Naive B cell (primary cell): ENCODE measurements around the gene ANXA2. TPM values are rescaled to one million over a fixed set of nuclear protein-coding genes. Genes with fewer than 3 reads are reported as not detected.
A peak's percentile ranks its signal among the peaks of the same experiment; 100 is the strongest.

ENCODE experiments used
- ATAC-seq, 2 donors: fragments of 150-1000 bp; cut with Tn5 transposase; 2 replicates each; pipeline ENCODE4 v1.10.0; 2021; ENCODE audit warnings: low read depth in 2 of 2, mild to moderate bottlenecking in 2 of 2, moderate library complexity in 2 of 2
- DNase-seq: peaks from one replicate; pipeline ENCODE4 v3.0.0; 2022
- H3K27ac Mint-ChIP-seq, 6 donors: one replicate each; pipeline ENCODE4 v1.8.0; 2020 to 2022; ENCODE audit warnings: mild to moderate bottlenecking in 6 of 6, mixed read lengths in 6 of 6, moderate library complexity in 5 of 6, inconsistent platforms in 2 of 6
- H3K27me3 Mint-ChIP-seq, 3 donors: one replicate each; pipeline ENCODE4 v1.8.0; 2021 to 2022; ENCODE audit warnings: mixed read lengths in 3 of 3, mild to moderate bottlenecking in 1 of 3
- H3K36me3 Mint-ChIP-seq, 2 donors: one replicate each; pipeline ENCODE4 v1.8.0; 2020 to 2022; ENCODE audit warnings: mixed read lengths in 2 of 2, inconsistent platforms in 1 of 2, mild to moderate bottlenecking in 1 of 2
- H3K4me1 Mint-ChIP-seq, 3 donors: one replicate each; pipeline ENCODE4 v1.8.0; 2020 to 2022; ENCODE audit warnings: mixed read lengths in 3 of 3, inconsistent platforms in 1 of 3, mild to moderate bottlenecking in 1 of 3, moderate library complexity in 1 of 3
- H3K4me3 Mint-ChIP-seq, 8 donors: one replicate each; pipeline ENCODE4 v1.8.0; 2020 to 2022; ENCODE audit warnings: mild to moderate bottlenecking in 8 of 8, mixed read lengths in 8 of 8, moderate library complexity in 8 of 8, inconsistent platforms in 2 of 8
- H3K9me3 Mint-ChIP-seq, 7 donors: one replicate each; pipeline ENCODE4 v1.8.0; 2020 to 2022; ENCODE audit warnings: mixed read lengths in 7 of 7, mild to moderate bottlenecking in 5 of 7, inconsistent platforms in 2 of 7, moderate library complexity in 1 of 7
- polyA plus RNA-seq, 6 donors: library from polyadenylated mRNA; unstranded; fragments of 300-500 nt; fragmentation: Illumina TruSeq; gene quantifications; one replicate each; pipeline ENCODE4 v1.2.3, GENCODE V29; 2021; ENCODE audit warnings: low read depth in 6 of 6

The ANXA2 gene
- polyA plus RNA-seq, 6 donors from 2014 or later: 111 to 188 (median 148) TPM

DNA sequence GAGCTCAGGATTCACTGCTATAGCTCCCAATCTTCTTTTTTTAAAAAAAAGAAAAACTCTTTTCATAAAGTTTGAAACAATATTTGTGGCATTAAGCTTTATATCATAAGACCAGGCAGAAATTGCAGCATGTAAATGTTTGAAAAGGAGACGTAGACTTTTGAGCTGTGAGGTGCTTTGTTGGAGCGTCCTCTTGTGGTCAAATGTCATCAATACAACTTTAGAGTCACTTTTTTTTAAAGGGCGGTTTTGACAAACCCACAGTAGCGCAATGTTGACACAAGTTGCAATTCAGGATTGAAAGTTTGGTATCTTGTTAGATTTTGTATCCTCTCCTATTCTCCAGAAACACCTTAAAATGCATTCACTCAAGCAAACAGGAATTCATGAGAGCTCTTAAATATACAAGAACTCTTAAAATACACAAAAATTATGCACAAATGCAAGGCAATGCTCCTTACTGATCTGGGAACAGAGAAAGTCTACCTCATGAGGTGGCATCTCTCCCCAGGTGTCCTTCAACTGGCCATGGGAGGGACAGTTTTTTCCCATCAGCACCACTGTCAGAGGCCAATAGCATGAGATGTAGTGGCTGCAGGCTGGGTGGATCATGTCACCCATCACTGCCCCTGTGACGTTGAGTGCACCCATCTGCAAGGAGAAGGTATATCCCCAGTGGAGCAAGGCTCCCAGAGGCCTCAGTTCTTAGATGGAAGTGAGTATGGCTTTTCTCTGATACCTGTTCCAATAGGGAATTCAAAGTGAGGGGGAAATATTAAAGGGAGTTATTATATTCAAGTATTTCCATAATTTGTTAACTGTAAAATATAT lies 70.7 kb downstream of the ANXA2 start:
- Mint-ChIP-seq H3K27me3 (peaks cover 36 to 72% (median 48%) of the 10 kb centered on the region in 3 donors), H3K36me3 (no peaks in the 10 kb centered on the region), H3K27ac (no peak overlapping the region), H3K4me3 (no peak overlapping the region), H3K9me3 (no peaks in the 10 kb centered on the region), H3K4me1 (peaks cover 0 to 5% (median 4%) of the 10 kb centered on the region in 3 donors)
- DNase-seq (peak; percentile 15), ATAC-seq (no peak)

DNA sequence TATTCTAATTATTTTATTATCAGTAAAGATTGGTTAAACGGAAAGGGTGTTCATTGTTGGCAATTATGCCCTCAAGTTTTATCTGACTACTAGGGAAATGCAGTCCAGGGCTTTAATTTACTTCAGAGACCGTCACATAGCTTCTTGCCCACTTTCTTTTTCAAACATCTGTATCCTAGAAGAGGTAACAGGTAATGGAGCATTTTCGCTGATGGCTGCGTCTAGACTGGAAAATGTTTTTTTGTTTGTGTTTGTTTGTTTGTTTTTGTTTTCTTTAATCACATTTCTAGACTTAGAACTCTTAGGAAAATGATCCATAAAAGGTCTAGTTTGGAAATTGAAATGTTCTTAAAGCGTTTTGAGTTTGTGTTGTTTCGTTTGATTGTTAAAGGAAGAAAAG lies 71.4 kb downstream of the ANXA2 start:
- DNase-seq: no peak
- Mint-ChIP-seq H3K27ac (no peak overlapping the region), H3K4me3 (no peak overlapping the region), H3K36me3 (no peaks in the 10 kb centered on the region), H3K27me3 (peaks cover 33 to 66% (median 44%) of the 10 kb centered on the region in 3 donors), H3K4me1 (peaks cover 0 to 5% (median 4%) of the 10 kb centered on the region in 3 donors), H3K9me3 (no peaks in the 10 kb centered on the region)
- ATAC-seq: no peak

DNA sequence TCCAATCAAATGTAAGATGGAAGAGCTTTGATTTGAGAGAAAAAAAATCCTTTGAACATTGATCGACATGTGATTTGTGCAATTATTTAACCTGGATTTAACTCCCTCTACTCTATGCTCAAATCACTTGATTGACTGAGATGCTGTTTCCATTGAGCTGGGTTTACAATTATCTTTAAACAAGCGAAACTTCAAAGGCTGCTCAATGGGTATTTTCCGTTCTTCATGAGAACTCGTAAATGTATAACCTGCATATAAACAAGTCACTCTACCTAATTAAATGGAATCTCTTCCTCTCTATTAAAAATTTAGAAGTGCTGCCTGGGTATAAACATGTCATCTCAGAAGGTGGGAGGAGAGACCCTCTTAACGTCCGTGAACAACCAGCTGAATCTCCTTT lies 71.9 kb downstream of the ANXA2 start:
- Mint-ChIP-seq H3K4me3 (no peak overlapping the region), H3K27ac (no peak overlapping the region), H3K4me1 (peaks cover 0 to 5% (median 4%) of the 10 kb centered on the region in 3 donors), H3K9me3 (no peaks in the 10 kb centered on the region), H3K27me3 (peaks cover 31 to 63% (median 44%) of the 10 kb centered on the region in 3 donors), H3K36me3 (no peaks in the 10 kb centered on the region)
- DNase-seq (no peak), ATAC-seq (no peak)

DNA sequence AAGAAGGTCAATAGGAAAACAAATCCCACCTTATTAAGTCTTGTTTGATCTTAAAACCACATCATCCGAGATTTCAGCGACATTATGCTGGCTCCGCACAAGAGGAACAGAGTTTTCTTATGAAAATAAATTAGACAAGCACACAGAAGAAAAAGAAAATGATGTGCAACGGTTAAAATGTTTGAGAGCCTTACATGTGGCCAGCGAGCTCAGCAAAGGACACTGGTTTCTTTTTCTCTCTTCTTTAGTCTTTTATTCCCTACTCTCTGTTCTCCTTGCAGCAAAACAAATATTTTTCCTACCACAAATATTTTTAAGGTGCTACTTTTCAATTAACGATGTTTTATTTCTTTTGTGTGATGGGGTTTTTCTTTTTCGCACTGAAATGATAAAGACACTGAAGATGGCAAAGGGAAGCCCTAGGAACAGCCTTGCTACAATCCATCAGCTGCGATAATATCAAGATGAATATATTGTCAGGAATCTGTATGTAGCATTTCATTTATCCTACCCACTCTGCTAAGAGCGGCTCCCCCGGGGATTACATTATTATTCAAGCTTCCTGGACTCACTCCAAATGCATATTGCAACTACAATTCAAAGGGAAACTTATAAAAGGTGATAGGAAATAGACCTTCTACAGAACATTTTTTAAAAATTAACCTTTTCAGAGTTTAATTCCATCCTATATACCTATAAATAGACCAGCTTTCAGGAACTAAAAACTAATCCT lies 72.9 kb downstream of the ANXA2 start:
- H3K27me3 Mint-ChIP-seq: peaks cover 22 to 60% (median 40%) of the 10 kb centered on the region in 3 donors
- no peaks in the 10 kb centered on the region for H3K9me3 Mint-ChIP-seq
- peaks cover 0 to 5% (median 4%) of the 10 kb centered on the region in 3 donors for H3K4me1 Mint-ChIP-seq
- H3K27ac Mint-ChIP-seq: no peak overlapping the region
- no peaks in the 10 kb centered on the region for H3K36me3 Mint-ChIP-seq
- ATAC-seq (no peak), DNase-seq (no peak)
- H3K4me3 Mint-ChIP-seq: no peak overlapping the region

DNA sequence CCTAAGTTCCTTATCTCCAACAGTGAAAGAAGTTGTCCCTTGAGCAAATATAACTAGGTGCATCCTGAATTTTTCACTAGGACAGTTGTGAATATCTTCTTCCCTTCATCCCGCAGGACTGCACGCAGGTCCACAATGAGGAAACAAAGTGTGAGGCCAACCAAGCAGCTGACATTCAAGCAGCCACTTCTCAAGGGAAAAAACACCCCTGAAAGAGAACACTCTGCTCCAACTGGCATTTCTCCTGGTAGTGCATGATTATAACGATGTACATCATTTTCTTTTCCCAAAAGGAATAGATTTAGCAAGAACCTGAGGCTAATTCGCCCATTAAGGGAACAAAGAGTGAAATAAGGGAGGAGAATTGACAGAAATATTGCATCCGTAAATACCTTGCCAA lies 74.5 kb downstream of the ANXA2 start:
- no peak overlapping the region for H3K27ac Mint-ChIP-seq
- H3K9me3 Mint-ChIP-seq: no peaks in the 10 kb centered on the region
- peaks cover 14 to 49% (median 29%) of the 10 kb centered on the region in 3 donors for H3K27me3 Mint-ChIP-seq
- H3K36me3 Mint-ChIP-seq: no peaks in the 10 kb centered on the region
- DNase-seq (no peak), ATAC-seq (no peak)
- no peak overlapping the region for H3K4me3 Mint-ChIP-seq
- peaks cover 0 to 5% (median 4%) of the 10 kb centered on the region in 3 donors for H3K4me1 Mint-ChIP-seq

DNA sequence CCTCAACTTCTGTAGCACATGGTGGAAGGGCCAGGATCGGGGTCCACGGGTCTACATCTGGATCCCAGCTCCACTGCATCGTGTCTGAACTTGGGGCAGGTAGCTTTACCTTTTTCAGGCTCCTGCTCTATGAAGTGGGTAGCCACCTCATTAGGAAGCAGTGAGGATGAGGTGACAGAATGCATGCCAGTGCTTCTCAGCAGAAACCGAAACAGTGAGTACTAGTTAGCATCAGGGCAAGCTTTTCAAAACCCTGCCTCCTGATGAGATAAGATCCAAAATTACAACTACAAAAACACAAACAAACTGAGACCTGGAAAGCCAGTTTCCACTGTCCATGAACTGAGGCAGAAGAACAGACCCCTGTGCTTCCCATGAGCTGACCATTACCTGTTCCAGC lies 77.4 kb downstream of the ANXA2 start:
- no peak overlapping the region for H3K4me3 Mint-ChIP-seq

DNA sequence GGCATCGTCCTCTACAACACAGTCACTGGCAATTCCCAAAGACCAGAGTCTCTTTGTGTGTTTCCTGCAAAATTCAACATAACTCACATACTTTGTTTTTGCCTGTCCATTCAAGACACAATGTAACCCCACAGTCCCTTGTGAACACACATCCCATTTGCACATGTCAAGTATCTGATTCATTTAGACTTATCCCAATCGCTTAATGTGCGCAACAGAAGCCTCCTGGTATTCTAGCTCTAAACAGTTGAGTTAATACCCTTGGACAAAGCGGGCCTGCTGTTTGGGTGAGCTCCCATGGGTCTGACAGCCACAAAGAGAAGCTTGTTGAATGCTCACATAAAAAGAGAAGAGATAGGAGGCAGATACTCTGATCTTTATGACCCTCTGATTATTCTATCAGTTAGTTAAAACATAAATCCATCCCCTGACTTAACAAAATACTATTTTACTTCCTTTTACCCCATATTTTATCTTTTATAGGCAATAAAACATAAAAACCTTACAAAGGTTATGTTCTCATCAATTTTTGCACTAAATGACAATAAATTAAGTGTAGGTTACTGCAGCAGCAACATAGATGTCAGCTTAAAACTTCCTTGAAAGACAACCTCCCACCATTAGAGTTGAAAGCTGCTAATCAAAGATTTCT lies 79.4 kb downstream of the ANXA2 start:
- no peak overlapping the region for H3K27ac Mint-ChIP-seq
- H3K4me3 Mint-ChIP-seq: no peak overlapping the region
- no peaks in the 10 kb centered on the region for H3K4me1 Mint-ChIP-seq
- H3K36me3 Mint-ChIP-seq: peaks cover 0 to 3% of the 10 kb centered on the region in 2 donors
- H3K27me3 Mint-ChIP-seq: peaks cover 0 to 20% (median 7%) of the 10 kb centered on the region in 3 donors
- DNase-seq: no peak
- no peak for ATAC-seq
- H3K9me3 Mint-ChIP-seq: peaks cover 2 to 20% (median 15%) of the 10 kb centered on the region in 7 donors

More for the DNA sequence above, 77.4 kb downstream of the ANXA2 start:
- H3K27ac Mint-ChIP-seq: no peak overlapping the region
- no peak for DNase-seq
- H3K4me1 Mint-ChIP-seq: no peaks in the 10 kb centered on the region
- peaks cover 2 to 14% (median 11%) of the 10 kb centered on the region in 7 donors for H3K9me3 Mint-ChIP-seq
- H3K36me3 Mint-ChIP-seq: no peaks in the 10 kb centered on the region
- no peak for ATAC-seq
- peaks cover 0 to 36% (median 23%) of the 10 kb centered on the region in 3 donors for H3K27me3 Mint-ChIP-seq

DNA sequence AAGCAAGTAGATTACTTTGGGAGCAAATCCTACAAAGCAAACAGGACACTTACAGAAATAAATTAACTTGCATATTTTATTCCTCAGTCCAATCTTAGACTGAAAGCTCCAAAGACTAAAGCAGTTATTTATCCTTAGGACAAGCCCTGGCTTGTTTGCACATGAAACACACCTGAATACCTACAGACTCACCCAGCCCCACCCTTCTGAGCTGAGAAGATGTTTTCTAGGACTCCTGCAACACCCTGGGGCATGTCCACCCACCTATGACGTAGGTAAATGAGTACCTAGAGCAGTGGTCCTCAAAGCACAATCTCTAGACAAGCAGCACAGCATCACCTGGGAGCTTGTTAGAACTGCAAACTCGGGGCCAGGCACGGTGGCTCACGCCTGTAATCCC lies 80.8 kb downstream of the ANXA2 start:
- no peaks in the 10 kb centered on the region for H3K4me1 Mint-ChIP-seq
- H3K27me3 Mint-ChIP-seq: peaks cover 0 to 8% (median 3%) of the 10 kb centered on the region in 3 donors
- no peak overlapping the region for H3K27ac Mint-ChIP-seq
- ATAC-seq (no peak), DNase-seq (no peak)
- peaks cover 2 to 20% (median 15%) of the 10 kb centered on the region in 7 donors for H3K9me3 Mint-ChIP-seq
- H3K4me3 Mint-ChIP-seq: no peak overlapping the region
- H3K36me3 Mint-ChIP-seq: peaks cover 0 to 3% of the 10 kb centered on the region in 2 donors

DNA sequence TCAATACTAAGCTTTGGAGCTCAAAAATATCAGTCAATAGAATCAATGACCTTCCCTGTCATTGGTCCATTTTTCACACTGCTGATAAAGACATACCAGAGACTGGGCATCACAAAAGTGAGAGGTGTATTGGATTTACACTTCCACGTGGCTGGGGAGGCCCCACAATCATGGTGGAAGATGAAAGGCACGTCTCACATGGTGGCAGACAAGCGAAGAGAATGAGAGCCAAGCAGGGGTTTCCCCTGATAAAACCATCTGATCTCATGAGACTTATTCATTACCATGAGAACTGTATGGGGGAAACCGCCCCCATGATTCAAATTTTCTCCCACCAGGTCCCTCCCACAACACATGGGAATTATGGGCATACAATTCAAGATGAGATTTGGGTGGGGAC lies 81.9 kb downstream of the ANXA2 start:
- Mint-ChIP-seq H3K27me3 (peaks cover 0 to 7% (median 3%) of the 10 kb centered on the region in 3 donors), H3K27ac (no peak overlapping the region), H3K4me3 (no peak overlapping the region), H3K9me3 (peaks cover 2 to 20% (median 15%) of the 10 kb centered on the region in 7 donors), H3K36me3 (peaks cover 0 to 3% of the 10 kb centered on the region in 2 donors), H3K4me1 (no peaks in the 10 kb centered on the region)
- ATAC-seq (no peak), DNase-seq (no peak)

DNA sequence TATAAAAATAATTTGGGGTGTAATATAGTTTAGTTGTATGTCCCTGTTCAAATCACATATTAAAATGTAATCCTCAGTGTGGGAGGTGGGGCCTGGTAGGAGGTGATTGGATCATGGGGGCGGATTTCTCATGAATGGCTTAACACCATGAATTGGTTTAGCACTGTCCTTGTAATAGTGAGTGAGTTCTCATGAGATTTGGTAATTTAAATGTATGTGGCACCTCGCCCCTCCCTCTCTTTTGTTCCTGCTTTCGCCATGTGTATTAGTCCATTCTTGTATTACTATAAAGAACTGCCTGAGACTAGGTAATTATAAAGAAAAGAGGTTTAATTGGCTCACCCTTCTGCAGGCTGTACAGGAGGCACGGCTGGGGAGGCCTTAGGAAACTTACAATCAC lies 83.9 kb downstream of the ANXA2 start:
- Mint-ChIP-seq H3K4me1 (no peaks in the 10 kb centered on the region), H3K27ac (no peak overlapping the region), H3K36me3 (peaks cover 0 to 3% of the 10 kb centered on the region in 2 donors), H3K4me3 (no peak overlapping the region), H3K9me3 (peaks cover 2 to 20% (median 15%) of the 10 kb centered on the region in 7 donors), H3K27me3 (peaks cover 4 to 11% (median 5%) of the 10 kb centered on the region in 3 donors)
- no peak for ATAC-seq
- no peak for DNase-seq

DNA sequence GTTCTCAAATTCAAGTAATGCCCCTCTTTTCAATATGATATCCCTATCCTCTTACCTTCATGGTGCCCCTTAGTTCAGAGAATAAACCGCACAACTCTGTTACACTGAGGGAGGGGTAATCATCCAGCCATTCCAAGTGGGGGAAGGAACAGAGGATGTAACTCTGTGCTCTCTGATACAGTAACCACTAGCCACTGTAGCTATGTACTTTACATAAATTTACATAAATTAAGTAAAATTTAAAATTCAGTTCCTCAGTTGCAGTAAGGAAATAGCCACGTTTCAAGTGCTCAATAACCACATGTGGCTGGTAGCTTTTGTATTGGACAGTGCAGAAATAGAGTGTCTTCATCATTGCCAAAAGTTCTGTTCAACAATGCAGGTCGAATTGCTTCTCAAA lies 90.8 kb downstream of the ANXA2 start:
- no peak overlapping the region for H3K4me3 Mint-ChIP-seq
- H3K27ac Mint-ChIP-seq: no peak overlapping the region
- DNase-seq (no peak), ATAC-seq (no peak)
- H3K4me1 Mint-ChIP-seq: no peaks in the 10 kb centered on the region
- peaks cover 0 to 8% of the 10 kb centered on the region in 2 donors for H3K36me3 Mint-ChIP-seq
- peaks cover 4 to 16% (median 8%) of the 10 kb centered on the region in 7 donors for H3K9me3 Mint-ChIP-seq
- H3K27me3 Mint-ChIP-seq: peaks cover 29 to 38% (median 34%) of the 10 kb centered on the region in 3 donors

DNA sequence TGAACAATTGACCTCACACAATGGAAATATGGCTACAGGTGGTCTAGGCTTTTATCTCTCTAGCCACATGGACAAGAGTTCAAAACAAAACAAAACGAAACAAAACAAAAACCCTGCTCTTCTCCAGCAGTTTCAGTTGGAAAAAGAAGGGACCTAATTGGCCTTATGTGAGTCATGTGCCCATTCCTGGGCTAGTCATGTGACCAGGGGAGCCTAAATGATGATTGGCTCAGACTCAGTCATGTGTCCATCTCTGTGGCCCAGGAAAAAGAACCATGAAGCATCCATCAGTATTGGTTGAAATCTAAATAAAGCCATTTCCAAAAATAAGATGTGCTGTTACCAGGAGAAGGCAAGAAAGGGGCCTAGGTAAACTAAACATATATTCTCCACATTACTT lies 96.8 kb downstream of the ANXA2 start:
- peaks cover 14 to 31% (median 22%) of the 10 kb centered on the region in 3 donors for H3K27me3 Mint-ChIP-seq
- ATAC-seq: no peak
- H3K36me3 Mint-ChIP-seq: peaks cover 0 to 8% of the 10 kb centered on the region in 2 donors
- DNase-seq: no peak
- no peaks in the 10 kb centered on the region for H3K4me1 Mint-ChIP-seq
- H3K27ac Mint-ChIP-seq: no peak overlapping the region
- H3K4me3 Mint-ChIP-seq: no peak overlapping the region
- H3K9me3 Mint-ChIP-seq: peaks cover 4 to 21% (median 10%) of the 10 kb centered on the region in 7 donors

DNA sequence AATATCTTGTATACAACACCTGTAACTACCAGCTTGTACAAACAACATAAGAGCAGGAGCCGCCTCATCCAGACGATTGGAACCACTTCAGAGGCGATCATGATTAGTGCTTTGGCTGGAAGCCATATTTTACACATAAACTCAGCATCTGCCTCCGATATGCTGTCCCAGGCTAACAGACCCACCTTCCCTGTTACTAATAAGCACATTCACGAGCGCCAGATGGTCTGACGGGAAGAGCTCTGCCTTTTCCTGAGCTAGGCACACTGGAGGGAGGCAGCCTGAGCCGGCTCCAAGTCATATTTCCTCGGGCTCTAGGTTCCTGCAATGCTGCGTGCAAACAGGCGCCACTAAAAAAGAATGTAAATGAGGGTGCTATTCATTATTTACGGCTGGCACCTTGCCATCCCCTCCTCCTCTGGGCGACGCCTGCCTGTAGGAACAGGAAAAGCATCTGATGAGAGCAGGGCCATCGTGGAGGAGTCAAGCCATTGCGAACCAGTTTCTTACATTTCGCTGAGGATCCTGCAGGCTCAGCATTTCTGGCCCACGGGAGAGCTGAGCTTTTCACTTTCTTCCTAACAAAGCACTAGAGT lies 98.2 kb downstream of the ANXA2 start:
- Mint-ChIP-seq H3K4me3 (no peak overlapping the region), H3K4me1 (no peaks in the 10 kb centered on the region), H3K27me3 (peaks cover 4 to 27% (median 13%) of the 10 kb centered on the region in 3 donors), H3K36me3 (peaks cover 0 to 8% of the 10 kb centered on the region in 2 donors), H3K9me3 (peaks cover 6 to 31% (median 16%) of the 10 kb centered on the region in 7 donors), H3K27ac (no peak overlapping the region)
- DNase-seq: no peak
- ATAC-seq: no peak
